PC-9 (cell line): ENCODE results near the gene BRSK1. TPM values are rescaled to one million over a fixed set of nuclear protein-coding genes. Genes with fewer than 3 reads are reported as not detected.
A peak's percentile ranks its signal among the peaks of the same experiment; 100 is the strongest.

Source experiments
- BruUV-seq: library from RNA; stranded (reverse); fragments of 400-500 nt; replicated peaks from 2 replicates; lab custom pipeline; 2021; lab: Mats Ljungman, UMichigan
- CTCF ChIA-PET: fragments of 300-600 bp; sonication (Branson Sonifier 250); formaldehyde crosslinking; loops from one replicate; lab custom pipeline; 2022; ENCODE audit warnings: antibody characterized with exemption; lab: Charles Lee
- POLR2A ChIA-PET: fragments of 300-600 bp; sonication (Branson Sonifier 250); formaldehyde crosslinking; loops from one replicate; lab custom pipeline; 2022; ENCODE audit warnings: antibody characterized with exemption; ENCODE audit not compliant: unreplicated experiment; lab: Charles Lee
- DNase-seq, 2 experiments: peaks; one replicate each; pipeline versions ENCODE4 v3.0.0 to v3.0.0-alpha.2; 2015 to 2022; ENCODE audit warnings: mixed read lengths in 1 of 2
- H2AFZ ChIP-seq: fragments of 200-600 bp; sonication (generic); 2 replicates; pipeline ENCODE4 v1.8.1; 2017; ENCODE audit warnings: antibody characterized with exemption
- H3F3A ChIP-seq: fragments of 200-600 bp; sonication (generic); 2 replicates; pipeline ENCODE4 v1.8.1; 2017; ENCODE audit warnings: antibody characterized with exemption, mild to moderate bottlenecking, low read depth; ENCODE audit not compliant: insufficient read depth
- H3K27ac ChIP-seq: fragments of 200-600 bp; sonication (generic); 2 replicates; pipeline ENCODE4 v1.6.1; 2016; ENCODE audit warnings: mixed run types
- H3K27me3 ChIP-seq: fragments of 200-600 bp; sonication (generic); 2 replicates; pipeline ENCODE4 v1.6.1; 2016; ENCODE audit warnings: low read depth, mixed run types; ENCODE audit not compliant: insufficient read depth
- H3K36me3 ChIP-seq: fragments of 200-600 bp; sonication (generic); 2 replicates; pipeline ENCODE4 v1.6.1; 2016; ENCODE audit warnings: low read depth, mixed run types
- H3K4me1 ChIP-seq: fragments of 200-600 bp; sonication (generic); replicated peaks from 2 replicates; pipeline ENCODE4 v1.6.1; 2016; ENCODE audit warnings: mixed run types; ENCODE audit not compliant: insufficient read depth
- H3K4me2 ChIP-seq: fragments of 200-600 bp; sonication (generic); 2 replicates; pipeline ENCODE4 v1.6.1; 2017; ENCODE audit warnings: mixed run types
- H3K4me3 ChIP-seq: fragments of 200-600 bp; sonication (generic); 2 replicates; pipeline ENCODE4 v1.6.1; 2016; ENCODE audit warnings: mixed run types
- H3K79me2 ChIP-seq: fragments of 200-600 bp; sonication (generic); 2 replicates; pipeline ENCODE4 v1.6.1; 2017; ENCODE audit warnings: low read depth, mixed run types
- H3K9me2 ChIP-seq: fragments of 200-600 bp; sonication (generic); 2 replicates; pipeline ENCODE4 v1.8.1; 2017; ENCODE audit warnings: mild to moderate bottlenecking; ENCODE audit not compliant: insufficient read depth
- H3K9me3 ChIP-seq: fragments of 200-600 bp; sonication (generic); 2 replicates; pipeline ENCODE4 v1.8.1; 2016; ENCODE audit warnings: low read depth; ENCODE audit not compliant: insufficient read depth
- H4K20me1 ChIP-seq: fragments of 200-600 bp; sonication (generic); 2 replicates; pipeline ENCODE4 v1.8.1; 2017; ENCODE audit not compliant: insufficient read depth
- CTCF ChIP-seq: fragments of 200-600 bp; sonication (generic); conservative IDR thresholded peaks from 2 replicates; pipeline ENCODE4 v1.6.1; 2017; ENCODE audit warnings: mixed run types, antibody characterized with exemption, mild to moderate bottlenecking, moderate library complexity
- EZH2 ChIP-seq: fragments of 200-600 bp; sonication (generic); IDR thresholded peaks from 2 replicates; pipeline ENCODE4 v1.8.0; 2017; ENCODE audit warnings: antibody characterized with exemption, low read depth
- intact Hi-C: fragments of 100-400 bp; cut with micrococcal nuclease; formaldehyde crosslinking; loops from one replicate; pipeline ENCODE4 v1.10.0; 2022; ENCODE audit not compliant: unreplicated experiment
- total RNA-seq: library from RNA; stranded (reverse); gene quantifications from 2 replicates; pipeline ENCODE4 v1.2.3, GENCODE V29; 2021

The BRSK1 gene
- total RNA-seq, 1 experiment from 2014 or later: 6.5 TPM

DNA sequence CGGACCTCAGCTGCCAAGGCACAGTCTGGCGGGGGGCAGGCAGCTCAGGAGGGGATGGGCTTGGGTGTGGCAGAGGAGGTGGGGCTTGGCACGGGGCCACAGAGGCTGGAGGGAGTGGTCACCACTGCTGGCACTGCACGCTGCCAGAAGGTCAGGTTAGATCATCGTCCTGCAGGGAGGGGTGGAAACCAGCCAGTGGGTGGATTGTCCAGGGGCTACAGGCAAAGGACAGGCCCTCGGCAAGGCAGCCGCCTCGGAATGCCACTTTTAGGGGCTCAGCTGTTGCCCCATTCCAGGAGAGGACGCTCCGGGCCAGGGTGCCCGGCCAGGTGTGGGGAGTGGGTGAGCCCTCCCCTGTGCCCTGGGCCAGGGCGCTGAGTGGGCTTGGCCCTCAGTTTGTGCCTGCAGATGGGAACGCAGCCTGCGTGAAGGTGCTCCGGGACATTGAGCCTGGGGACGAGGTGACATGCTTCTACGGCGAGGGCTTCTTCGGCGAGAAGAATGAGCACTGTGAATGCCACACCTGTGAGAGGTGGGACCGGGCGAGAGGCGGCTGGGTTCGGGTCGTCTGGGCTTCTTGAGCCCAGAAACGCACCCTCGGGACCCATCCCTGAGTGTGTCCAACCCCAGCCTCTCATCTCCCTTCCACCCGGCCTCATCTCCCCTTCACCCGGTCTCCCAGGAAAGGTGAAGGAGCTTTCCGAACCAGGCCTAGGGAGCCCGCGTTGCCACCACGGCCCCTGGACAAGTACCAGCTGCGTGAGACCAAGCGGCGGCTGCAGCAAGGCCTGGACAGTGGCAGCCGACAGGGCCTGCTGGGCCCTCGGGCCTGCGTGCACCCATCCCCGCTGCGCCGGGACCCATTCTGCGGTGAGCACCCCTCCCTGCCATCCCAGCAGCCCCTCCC lies 62.3 kb downstream of the BRSK1 start:
- CTCF ChIA-PET: interaction anchor here (0.6 kb wide), 2 partner anchors 8 to 53 kb away, joined by 4 read pairs; partner anchors contain the start of gene COX6B2
- TF ChIP-seq CTCF (no peak), EZH2 (no peak)
- intact Hi-C loops: no loop called here
- Histone ChIP-seq H3K9me3 (no peaks in the 10 kb centered on the region), H3K4me1 (peaks cover 31% of the 10 kb centered on the region), H3K27me3 (no peaks in the 10 kb centered on the region), H3K36me3 (0 out of 2 replicates have a peak, but pooled peaks cover 5% of the 10 kb centered on the region), H3K4me2 (no peak overlapping the region), H3K27ac (no peak overlapping the region), H2AFZ (no peak overlapping the region), H4K20me1 (peaks cover 19% of the 10 kb centered on the region), H3F3A (peaks cover 6% of the 10 kb centered on the region; the same call in 1 of the 2 replicates), H3K79me2 (peaks cover 11% of the 10 kb centered on the region), H3K4me3 (no peak overlapping the region), H3K9me2 (no peaks in the 10 kb centered on the region)
- POLR2A ChIA-PET: interaction anchor here (0.6 kb wide), 4 partner anchors 12 to 158 kb away, joined by 3 to 7 read pairs (median 4); no protein-coding TSS in a partner anchor
- BruUV-seq: no TSS peak
- DNase-seq: peak in 1 of 2 experiments; percentile 85

DNA sequence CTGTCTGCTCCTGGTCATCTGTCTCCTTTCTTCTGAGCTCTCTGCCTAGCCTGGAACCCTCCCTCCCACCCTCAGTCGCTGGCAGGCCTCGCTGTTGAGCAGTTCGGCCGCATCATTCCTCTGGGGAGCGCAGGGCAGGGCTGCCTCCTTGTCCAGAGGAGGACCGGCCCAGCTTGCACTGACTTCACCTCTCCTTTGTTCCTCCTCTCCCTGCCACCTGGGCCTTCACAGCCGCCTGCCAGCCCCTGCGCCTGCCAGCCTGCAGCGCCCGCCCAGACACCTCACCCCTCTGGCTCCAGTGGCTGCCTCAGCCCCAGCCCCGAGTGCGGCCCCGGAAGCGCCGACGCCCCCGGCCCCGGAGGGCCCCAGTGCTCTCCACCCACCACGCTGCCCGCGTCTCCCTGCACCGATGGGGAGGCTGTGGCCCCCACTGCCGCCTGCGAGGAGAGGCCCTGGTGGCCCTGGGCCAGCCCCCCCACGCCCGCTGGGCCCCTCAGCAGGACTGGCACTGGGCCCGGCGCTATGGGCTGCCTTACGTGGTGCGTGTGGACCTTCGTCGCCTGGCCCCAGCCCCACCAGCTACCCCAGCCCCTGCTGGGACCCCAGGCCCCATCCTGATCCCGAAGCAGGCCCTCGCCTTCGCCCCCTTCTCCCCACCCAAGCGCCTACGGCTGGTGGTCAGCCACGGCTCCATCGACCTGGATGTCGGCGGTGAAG lies 63.1 kb downstream of the BRSK1 start:
- peaks cover 13% of the 10 kb centered on the region for H4K20me1 ChIP-seq
- peaks cover 32% of the 10 kb centered on the region for H3K4me1 ChIP-seq
- H3K4me3 ChIP-seq: no peak overlapping the region
- peaks cover 5% of the 10 kb centered on the region for H3K79me2 ChIP-seq
- no peak overlapping the region for H3K4me2 ChIP-seq
- H3K9me2 ChIP-seq: no peaks in the 10 kb centered on the region
- H3K27me3 ChIP-seq: no peaks in the 10 kb centered on the region
- intact Hi-C loops: no loop called here
- DNase-seq: no peak
- TF ChIP-seq EZH2 (no peak), CTCF (no peak)
- H2AFZ ChIP-seq: no peak overlapping the region
- peaks cover 13% of the 10 kb centered on the region; the same call in 1 of the 2 replicates for H3F3A ChIP-seq
- CTCF ChIA-PET: interaction anchor here (0.6 kb wide), 2 partner anchors 54 to 187 kb away, joined by 3 to 4 read pairs; no protein-coding TSS in a partner anchor
- H3K27ac ChIP-seq: no peak overlapping the region
- H3K9me3 ChIP-seq: no peaks in the 10 kb centered on the region
- H3K36me3 ChIP-seq: 0 out of 2 replicates have a peak, but pooled peaks cover 5% of the 10 kb centered on the region
- BruUV-seq: no TSS peak
- POLR2A ChIA-PET: no interaction called here

- POLR2A ChIA-PET: no interaction called here
- intact Hi-C loops: no loop called here
- no peak for DNase-seq
- no TSS peak for BruUV-seq
- Histone ChIP-seq H4K20me1 (peaks cover 7% of the 10 kb centered on the region; the same call in 1 of the 2 replicates), H3K27ac (no peak overlapping the region), H3F3A (peaks cover 16% of the 10 kb centered on the region; the same call in 1 of the 2 replicates), H3K4me2 (no peak overlapping the region), H3K27me3 (no peaks in the 10 kb centered on the region), H3K36me3 (0 out of 2 replicates have a peak, but pooled peaks cover 5% of the 10 kb centered on the region), H3K9me2 (no peaks in the 10 kb centered on the region), H2AFZ (no peak overlapping the region), H3K79me2 (no peaks in the 10 kb centered on the region), H3K4me1 (peaks cover 37% of the 10 kb centered on the region), H3K9me3 (no peaks in the 10 kb centered on the region), H3K4me3 (no peak overlapping the region)
- TF ChIP-seq EZH2 (no peak), CTCF (no peak)
- CTCF ChIA-PET: interaction anchor here (0.6 kb wide), 1 partner anchor 187 kb away, joined by 3 read pairs; no protein-coding TSS in a partner anchor
These were observed 63.7 kb downstream of the BRSK1 start for GRCh38 chr19:55347442-55348009.
